GM23338 (cell line): Measurements from ENCODE around the gene CDON.

ENCODE experiments used
- CREB1 ChIP-seq: fragments of 250-450 bp; sonication (Bioruptor Pico); IDR thresholded peaks from 2 replicates; pipeline ENCODE4 v1.5.0; 2020; ENCODE audit warnings: low read depth, mild to moderate bottlenecking, moderate library complexity
- EZH2 ChIP-seq: fragments of 200-600 bp; sonication (generic); IDR thresholded peaks from one replicate; pipeline ENCODE4 v1.8.0; 2017; ENCODE audit warnings: antibody characterized with exemption, mild to moderate bottlenecking, low read depth; ENCODE audit not compliant: unreplicated experiment
- EZH2phosphoT487 ChIP-seq: fragments of 200-600 bp; sonication (generic); IDR thresholded peaks from one replicate; pipeline ENCODE4 v1.8.1; 2018; ENCODE audit warnings: antibody characterized with exemption; ENCODE audit not compliant: unreplicated experiment
- POLR2AphosphoS5 ChIP-seq: IDR thresholded peaks from 2 replicates; pipeline ENCODE4 v1.6.1; 2016; ENCODE audit warnings: antibody characterized with exemption, low read depth
- ZNF114 ChIP-seq: fragments of 250-450 bp; sonication (Bioruptor Pico); IDR thresholded peaks from 2 replicates; pipeline ENCODE4 v1.5.0; 2020; ENCODE audit warnings: mild to moderate bottlenecking, moderate library complexity
- ZNF331 ChIP-seq: fragments of 250-450 bp; sonication (Bioruptor Pico); IDR thresholded peaks from 2 replicates; pipeline ENCODE4 v1.5.0; 2020; ENCODE audit warnings: low read depth, mild to moderate bottlenecking, moderate library complexity
- ZNF462 ChIP-seq: fragments of 250-450 bp; sonication (Bioruptor Pico); IDR thresholded peaks from 2 replicates; pipeline ENCODE4 v1.5.0; 2020; ENCODE audit warnings: mild to moderate bottlenecking, moderate library complexity
- TF ChIP-seq, protein P1 (sequence below), 2 experiments: fragments of 200-600 bp in 1 of 2; sonication (generic) in 1 of 2; conservative IDR thresholded peaks; 2 replicates each; pipeline versions ENCODE4 v1.5.1 to v1.6.1; 2016 to 2017; ENCODE audit warnings: antibody characterized with exemption in 2 of 2, low read depth in 2 of 2, mild to moderate bottlenecking in 2 of 2, moderate library complexity in 1 of 2
- TF ChIP-seq, protein P2 (sequence below): IDR thresholded peaks from one replicate; pipeline ENCODE4 v1.6.1; 2018; ENCODE audit warnings: antibody characterized with exemption; ENCODE audit not compliant: unreplicated experiment
- TF ChIP-seq, protein P3 (sequence below): IDR thresholded peaks from 2 replicates; pipeline ENCODE4 v1.6.1; 2016; ENCODE audit warnings: antibody characterized with exemption

- no peak for TF ChIP-seq POLR2AphosphoS5
- TF ChIP-seq, protein P1, sequence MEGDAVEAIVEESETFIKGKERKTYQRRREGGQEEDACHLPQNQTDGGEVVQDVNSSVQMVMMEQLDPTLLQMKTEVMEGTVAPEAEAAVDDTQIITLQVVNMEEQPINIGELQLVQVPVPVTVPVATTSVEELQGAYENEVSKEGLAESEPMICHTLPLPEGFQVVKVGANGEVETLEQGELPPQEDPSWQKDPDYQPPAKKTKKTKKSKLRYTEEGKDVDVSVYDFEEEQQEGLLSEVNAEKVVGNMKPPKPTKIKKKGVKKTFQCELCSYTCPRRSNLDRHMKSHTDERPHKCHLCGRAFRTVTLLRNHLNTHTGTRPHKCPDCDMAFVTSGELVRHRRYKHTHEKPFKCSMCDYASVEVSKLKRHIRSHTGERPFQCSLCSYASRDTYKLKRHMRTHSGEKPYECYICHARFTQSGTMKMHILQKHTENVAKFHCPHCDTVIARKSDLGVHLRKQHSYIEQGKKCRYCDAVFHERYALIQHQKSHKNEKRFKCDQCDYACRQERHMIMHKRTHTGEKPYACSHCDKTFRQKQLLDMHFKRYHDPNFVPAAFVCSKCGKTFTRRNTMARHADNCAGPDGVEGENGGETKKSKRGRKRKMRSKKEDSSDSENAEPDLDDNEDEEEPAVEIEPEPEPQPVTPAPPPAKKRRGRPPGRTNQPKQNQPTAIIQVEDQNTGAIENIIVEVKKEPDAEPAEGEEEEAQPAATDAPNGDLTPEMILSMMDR (conservative IDR thresholded peaks at IDR 0.05; ENCODE audit: low read depth in 2 of 2), result no peak
- TF ChIP-seq, protein P2, sequence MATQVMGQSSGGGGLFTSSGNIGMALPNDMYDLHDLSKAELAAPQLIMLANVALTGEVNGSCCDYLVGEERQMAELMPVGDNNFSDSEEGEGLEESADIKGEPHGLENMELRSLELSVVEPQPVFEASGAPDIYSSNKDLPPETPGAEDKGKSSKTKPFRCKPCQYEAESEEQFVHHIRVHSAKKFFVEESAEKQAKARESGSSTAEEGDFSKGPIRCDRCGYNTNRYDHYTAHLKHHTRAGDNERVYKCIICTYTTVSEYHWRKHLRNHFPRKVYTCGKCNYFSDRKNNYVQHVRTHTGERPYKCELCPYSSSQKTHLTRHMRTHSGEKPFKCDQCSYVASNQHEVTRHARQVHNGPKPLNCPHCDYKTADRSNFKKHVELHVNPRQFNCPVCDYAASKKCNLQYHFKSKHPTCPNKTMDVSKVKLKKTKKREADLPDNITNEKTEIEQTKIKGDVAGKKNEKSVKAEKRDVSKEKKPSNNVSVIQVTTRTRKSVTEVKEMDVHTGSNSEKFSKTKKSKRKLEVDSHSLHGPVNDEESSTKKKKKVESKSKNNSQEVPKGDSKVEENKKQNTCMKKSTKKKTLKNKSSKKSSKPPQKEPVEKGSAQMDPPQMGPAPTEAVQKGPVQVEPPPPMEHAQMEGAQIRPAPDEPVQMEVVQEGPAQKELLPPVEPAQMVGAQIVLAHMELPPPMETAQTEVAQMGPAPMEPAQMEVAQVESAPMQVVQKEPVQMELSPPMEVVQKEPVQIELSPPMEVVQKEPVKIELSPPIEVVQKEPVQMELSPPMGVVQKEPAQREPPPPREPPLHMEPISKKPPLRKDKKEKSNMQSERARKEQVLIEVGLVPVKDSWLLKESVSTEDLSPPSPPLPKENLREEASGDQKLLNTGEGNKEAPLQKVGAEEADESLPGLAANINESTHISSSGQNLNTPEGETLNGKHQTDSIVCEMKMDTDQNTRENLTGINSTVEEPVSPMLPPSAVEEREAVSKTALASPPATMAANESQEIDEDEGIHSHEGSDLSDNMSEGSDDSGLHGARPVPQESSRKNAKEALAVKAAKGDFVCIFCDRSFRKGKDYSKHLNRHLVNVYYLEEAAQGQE, result no peak
- TF ChIP-seq ZNF114 (CRISPR knock-in tag), result no peak
- TF ChIP-seq CREB1, result no peak
- TF ChIP-seq EZH2, result no peak
- TF ChIP-seq EZH2phosphoT487, result no peak
- no peak for TF ChIP-seq ZNF331 (CRISPR knock-in tag)
- TF ChIP-seq ZNF462 (CRISPR knock-in tag), result no peak
- TF ChIP-seq, protein P3, sequence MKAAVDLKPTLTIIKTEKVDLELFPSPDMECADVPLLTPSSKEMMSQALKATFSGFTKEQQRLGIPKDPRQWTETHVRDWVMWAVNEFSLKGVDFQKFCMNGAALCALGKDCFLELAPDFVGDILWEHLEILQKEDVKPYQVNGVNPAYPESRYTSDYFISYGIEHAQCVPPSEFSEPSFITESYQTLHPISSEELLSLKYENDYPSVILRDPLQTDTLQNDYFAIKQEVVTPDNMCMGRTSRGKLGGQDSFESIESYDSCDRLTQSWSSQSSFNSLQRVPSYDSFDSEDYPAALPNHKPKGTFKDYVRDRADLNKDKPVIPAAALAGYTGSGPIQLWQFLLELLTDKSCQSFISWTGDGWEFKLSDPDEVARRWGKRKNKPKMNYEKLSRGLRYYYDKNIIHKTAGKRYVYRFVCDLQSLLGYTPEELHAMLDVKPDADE, result no peak
Observed at GRCh38 chr11:125992893-125993292, 69.8 kb downstream of the CDON start.
